NCI-H2107 (cell line): ENCODE data around the gene TRAPPC10.
A peak's percentile ranks its signal among the peaks of the same experiment; 100 is the strongest.

Experiments used
- DNase-seq: peaks from one replicate; lab custom pipeline; 2025; lab: John Stamatoyannopoulos, UW

TRAPPC10 gene, protein sequence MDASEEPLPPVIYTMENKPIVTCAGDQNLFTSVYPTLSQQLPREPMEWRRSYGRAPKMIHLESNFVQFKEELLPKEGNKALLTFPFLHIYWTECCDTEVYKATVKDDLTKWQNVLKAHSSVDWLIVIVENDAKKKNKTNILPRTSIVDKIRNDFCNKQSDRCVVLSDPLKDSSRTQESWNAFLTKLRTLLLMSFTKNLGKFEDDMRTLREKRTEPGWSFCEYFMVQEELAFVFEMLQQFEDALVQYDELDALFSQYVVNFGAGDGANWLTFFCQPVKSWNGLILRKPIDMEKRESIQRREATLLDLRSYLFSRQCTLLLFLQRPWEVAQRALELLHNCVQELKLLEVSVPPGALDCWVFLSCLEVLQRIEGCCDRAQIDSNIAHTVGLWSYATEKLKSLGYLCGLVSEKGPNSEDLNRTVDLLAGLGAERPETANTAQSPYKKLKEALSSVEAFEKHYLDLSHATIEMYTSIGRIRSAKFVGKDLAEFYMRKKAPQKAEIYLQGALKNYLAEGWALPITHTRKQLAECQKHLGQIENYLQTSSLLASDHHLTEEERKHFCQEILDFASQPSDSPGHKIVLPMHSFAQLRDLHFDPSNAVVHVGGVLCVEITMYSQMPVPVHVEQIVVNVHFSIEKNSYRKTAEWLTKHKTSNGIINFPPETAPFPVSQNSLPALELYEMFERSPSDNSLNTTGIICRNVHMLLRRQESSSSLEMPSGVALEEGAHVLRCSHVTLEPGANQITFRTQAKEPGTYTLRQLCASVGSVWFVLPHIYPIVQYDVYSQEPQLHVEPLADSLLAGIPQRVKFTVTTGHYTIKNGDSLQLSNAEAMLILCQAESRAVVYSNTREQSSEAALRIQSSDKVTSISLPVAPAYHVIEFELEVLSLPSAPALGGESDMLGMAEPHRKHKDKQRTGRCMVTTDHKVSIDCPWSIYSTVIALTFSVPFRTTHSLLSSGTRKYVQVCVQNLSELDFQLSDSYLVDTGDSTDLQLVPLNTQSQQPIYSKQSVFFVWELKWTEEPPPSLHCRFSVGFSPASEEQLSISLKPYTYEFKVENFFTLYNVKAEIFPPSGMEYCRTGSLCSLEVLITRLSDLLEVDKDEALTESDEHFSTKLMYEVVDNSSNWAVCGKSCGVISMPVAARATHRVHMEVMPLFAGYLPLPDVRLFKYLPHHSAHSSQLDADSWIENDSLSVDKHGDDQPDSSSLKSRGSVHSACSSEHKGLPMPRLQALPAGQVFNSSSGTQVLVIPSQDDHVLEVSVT

DNA sequence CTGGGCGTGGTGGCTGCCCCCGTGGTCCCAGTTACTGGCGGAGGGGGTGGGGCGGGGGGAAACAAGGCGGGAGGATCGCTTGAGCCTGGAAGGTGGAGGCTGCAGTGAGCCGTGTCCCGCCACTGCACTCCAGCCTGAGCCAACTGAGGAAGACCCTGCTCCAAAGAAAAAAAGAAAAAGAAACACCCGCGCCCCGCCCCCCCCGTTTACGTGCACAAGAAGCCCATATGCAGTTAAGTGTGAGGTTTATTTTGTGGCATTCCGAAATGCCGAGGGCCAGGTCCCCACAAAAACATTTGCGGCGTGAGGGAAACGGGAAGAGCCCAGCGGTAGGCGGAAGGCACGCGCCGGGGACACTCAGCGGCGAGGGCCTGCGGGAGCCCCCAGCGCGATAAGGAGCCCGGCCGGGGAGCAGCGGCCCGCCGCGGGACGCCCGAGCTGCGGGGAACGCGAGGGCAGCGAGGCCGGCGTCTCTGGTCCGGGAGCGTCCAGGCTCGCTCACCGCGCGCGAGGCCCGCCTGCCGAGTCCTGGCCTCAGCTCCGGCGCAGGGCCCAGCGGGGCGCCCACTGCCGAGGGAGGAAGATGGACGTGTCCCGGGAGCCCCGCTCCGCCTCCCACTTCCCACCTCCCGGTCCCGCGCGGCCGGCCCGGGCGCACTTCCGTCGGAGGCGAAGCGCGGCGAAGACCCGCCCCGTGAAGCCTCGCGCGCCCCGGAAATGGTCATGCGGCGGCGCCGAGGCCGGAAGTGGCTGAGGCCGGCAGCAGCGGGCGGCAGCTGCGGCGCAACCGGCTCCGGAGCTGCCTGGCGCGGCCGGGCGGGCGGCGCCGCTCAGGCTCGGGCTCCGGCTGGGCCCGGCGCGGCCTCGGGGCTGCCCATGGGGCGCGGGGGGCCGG, at the start of gene TRAPPC10:
Gene TRAPPC10, plus strand, starts transcription at position 731 of the 895 bp plus-strand sequence. CDS start 185 bp downstream, outside the sequence.
- DNase-seq: peak; percentile 90

DNA sequence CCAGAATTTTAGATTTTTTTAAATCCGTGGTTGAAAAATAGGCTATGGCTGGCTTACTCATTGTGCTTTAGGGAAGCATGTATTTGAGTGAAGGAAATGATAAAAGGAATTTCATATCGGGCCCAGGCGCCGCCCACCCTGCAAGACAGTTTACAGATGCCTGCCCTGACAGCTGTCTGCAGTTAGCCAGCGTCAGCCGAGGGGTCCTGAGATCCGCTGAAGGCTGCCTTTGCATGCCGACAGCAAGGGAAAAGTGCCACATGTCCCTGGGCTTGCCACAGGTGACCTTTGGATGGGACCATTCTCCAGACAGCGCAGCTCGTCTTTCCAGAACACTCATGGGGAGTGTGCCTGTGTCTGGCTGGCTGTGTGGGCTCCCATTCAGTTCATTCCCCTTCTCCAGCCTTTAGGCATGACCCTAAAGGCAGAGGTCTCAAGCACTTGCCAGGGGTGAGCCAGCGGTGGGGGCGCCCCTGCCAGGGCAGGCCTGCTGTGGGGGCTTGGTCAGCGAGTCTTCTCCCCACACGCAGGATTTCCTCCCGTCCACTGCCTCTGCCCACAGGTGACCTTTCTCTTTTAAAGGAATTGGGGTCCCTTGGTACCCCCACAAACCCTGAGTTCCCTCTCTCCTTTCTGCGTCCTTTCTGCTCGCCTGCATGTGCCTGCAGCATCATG, 46.1 kb upstream of the TRAPPC10 start:
- no peak for DNase-seq

DNA sequence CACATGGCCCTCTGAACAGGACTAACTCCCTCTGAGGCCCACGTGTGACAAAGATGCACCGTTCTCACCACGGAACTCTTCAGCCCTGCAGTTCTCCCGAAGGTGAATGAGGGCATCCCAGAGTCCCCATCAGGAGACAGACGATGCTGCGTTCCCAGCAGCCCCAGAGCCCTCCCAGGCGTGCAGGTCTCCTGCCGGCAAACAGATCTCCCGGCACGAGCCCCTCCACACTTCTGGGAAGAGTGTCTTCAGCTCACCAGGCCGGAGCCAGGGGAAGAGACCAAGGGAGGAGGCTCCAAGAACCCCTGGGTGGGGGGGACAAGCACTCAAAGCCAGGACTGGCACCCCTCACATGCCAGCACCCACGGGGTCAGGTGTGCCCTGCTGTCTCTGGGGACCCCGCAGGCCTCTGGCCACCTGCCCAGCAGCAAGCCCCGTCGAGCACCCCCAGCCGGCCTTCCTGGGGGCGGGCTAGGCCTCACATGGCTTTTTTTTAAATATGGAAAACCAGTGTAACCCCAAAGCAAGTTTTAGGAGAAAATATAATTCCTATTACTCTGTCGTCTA, 45.1 kb upstream of the TRAPPC10 start:
- no peak for DNase-seq

DNA sequence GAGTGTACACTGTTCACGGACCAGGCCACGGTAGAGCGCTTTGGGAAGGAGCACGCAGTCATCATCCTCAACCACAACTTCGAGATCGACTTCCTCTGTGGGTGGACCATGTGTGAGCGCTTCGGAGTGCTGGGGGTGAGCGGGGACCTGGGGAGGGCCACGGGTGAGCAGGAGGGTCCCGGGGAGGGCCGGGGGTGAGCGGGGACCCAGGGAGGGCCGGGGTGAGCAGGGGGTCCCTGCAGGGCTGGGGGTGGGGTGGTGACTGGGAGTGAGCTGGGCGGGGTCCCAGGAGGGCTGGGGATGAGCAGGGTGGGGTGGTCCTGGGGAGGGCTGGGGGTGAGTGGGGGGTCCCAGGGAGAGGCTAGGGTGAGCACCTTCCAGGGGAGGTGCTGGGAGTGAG, 44.1 kb upstream of the TRAPPC10 start:
- no peak for DNase-seq

DNA sequence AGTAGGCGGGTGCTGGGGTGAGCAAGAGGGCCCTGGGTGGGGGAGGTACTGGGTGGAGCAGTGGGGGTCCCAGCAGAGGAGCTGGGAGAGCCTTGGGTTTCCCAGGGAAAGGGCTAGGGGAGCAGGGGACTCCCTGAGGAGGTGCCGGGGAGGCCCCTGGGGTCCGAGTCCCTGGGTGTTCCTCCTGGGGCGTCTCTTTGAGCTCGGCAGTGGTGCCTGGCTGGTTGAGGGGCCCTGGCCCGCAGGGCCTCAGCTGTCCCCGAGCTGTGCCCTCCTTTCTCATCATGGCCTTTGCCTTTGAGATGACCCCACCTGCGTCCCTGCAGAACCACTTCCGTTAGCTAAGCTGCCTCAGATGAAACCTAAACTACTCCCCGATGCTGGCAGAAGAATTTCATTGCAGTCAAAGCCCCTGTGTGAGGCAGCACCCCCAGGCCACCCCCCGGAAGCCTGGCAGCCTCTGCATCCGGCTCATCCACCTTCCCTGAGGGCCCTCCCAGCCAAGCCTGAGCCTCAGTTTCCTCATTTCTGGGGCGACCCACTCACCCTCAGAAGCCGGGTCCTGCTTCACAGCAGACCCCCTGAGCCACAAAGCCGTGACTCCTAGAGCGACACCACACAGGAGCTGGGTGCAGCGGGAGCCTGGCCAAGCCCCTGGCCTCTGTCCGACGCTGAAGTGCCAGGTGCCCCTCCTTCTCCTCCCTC, 43.5 kb upstream of the TRAPPC10 start:
- no peak for DNase-seq

DNA sequence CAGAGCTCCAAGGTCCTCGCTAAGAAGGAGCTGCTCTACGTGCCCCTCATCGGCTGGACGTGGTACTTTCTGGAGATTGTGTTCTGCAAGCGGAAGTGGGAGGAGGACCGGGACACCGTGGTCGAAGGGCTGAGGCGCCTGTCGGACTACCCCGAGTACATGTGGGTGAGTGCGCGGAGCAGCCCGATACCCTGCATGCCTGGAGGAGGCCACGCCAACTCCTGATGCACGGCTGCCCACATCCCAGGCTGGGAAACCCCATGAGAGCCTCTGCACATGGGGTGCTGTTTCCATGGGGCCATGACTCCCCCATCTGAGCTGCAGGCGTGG, 43.0 kb upstream of the TRAPPC10 start:
- DNase-seq: no peak

DNA sequence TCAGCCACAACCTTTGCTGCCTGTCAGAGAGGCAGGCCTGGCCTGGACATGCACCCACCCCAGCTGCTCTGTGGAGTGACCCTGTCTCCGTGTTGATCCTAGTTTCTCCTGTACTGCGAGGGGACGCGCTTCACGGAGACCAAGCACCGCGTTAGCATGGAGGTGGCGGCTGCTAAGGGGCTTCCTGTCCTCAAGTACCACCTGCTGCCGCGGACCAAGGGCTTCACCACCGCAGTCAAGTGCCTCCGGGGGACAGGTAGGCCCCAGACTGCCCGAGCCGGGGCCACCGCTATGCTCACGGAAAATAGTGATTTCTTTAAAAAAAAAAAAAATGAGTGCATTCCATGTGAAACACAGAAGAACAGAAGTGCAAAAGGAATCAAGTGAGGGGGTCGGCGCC, 41.6 kb upstream of the TRAPPC10 start:
- DNase-seq: no peak

DNA sequence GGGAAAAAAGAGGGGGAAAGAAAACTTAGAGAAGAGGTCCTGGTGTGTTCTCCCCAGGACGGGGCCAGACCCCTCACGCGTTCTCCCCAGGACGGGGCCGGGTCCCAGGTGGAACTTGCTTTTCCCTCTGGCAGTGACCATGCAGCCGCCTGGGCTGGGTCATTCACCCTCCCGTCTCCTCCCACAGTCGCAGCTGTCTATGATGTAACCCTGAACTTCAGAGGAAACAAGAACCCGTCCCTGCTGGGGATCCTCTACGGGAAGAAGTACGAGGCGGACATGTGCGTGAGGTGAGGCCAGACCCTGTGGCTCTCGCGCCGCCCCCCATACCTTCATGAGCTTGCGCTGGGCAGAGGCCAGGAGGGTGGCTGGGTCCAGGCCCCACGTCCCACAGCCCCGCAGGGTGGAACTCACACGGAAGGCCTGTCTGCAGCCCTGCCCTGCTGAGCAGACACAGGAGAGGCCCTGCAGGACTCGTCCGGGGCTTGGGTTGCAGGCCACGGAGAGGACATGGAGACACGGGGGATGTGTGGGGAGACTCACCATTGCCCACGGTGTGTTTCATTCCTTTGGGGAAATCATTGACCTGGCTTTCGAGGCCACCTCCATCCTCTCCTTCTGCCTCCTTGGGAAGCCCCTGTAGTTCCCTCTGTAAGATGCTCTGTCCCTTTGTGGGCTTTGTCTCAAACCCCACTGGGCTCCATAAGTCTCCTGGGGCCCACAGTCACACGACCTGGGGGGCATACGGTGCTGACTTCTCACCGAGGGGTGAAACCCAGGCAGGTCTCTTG, 40.7 kb upstream of the TRAPPC10 start:
- no peak for DNase-seq

DNA sequence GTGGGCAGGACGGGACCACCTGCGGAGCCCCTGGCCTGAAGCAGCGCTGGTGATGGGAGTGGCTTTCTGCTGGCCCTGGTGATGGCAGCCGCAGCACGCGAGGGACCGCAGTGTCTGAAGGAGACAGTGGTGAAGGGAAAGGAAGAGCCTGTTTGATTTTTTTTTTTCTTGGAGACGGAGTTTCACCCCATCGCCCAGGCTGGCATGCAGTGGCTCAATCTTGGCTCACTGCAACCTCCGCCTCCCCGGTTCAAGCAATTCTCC, 40.2 kb upstream of the TRAPPC10 start:
- no peak for DNase-seq

DNA sequence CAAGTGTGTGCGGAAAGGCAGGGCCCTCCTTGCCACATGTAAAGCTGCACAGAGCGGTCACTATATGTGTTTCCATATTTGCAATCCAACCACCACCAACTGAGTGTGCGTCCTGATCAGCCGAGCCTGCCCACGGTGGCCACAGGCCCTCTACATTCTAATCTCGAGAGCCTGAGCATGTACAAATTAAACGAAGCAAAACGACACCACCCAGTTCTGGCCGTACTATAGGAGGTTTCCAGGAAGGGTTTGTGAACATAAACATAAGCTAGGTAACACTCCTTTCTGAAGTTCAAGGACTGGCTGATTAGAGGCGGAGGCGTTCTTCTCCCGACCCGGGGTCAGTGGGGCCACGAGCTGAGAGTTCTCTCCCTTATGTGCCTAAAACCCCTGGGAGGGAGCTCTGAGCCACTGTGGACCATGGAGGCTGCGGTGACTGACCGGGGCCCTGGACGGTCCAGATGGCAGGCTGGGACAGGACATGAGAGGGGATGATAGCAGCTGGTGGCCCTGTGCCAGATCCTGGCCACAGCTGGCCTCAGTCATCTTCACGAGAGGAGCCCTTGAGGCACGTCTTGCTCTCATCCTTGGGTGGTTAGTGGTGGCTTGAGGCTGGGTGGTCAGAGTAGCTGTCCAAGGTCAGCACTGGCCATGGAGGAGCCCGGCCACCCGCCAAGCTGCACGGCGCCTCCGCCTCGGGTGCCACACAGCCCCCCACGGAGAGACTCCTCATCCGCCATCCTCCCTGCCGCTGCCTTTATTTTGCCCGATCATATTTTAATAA, 39.1 kb upstream of the TRAPPC10 start:
- DNase-seq: no peak

DNA sequence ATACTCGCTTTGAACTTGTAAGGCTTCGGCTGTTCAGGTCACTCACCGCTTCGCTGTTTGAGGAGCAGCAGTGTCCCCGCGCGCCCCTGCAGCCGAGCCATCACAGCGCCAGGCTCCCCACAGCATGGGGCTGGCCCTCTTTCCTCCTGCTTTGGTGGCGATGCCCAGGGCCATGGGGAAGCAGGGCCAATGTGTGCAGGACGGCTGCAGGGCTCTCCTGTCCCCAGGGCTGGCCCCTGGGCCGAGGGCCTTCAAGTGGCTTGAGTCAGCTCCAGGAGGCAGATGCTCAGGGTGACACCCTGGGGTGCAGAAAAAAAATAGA, 38.5 kb upstream of the TRAPPC10 start:
- DNase-seq: no peak

DNA sequence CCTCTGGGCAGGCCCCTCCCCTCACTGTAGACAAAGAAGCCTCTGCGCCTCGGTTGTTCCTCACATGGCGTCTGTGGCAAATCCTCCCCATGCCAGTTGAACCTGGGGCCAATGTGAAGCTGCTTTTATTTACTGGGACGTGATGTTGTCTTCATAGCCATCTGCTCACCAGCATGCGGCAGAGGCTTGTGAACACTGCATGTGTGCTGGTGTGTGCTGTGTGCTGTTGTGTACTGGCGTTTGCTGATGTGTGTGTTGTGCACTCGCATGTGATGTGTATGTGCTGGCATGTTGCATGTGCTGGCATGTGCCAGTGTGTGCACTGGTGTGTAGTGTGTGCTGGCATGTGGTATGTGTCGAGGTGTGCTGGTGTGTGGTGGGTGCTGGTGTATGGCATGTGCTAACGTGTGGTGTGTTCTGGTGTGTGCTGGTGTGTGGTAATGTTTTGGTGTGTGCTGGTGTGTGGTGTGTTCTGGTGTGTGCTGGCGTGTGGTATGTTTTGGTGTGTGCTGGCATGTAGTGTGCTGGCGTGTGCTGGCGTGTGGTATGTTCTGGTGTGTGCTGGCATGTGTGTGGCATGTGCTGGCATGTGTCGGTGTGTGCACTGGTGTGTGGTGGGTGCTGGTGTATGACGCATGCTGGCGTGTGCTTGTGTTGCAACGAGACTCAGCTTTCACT, 37.2 kb upstream of the TRAPPC10 start:
- DNase-seq: no peak

DNA sequence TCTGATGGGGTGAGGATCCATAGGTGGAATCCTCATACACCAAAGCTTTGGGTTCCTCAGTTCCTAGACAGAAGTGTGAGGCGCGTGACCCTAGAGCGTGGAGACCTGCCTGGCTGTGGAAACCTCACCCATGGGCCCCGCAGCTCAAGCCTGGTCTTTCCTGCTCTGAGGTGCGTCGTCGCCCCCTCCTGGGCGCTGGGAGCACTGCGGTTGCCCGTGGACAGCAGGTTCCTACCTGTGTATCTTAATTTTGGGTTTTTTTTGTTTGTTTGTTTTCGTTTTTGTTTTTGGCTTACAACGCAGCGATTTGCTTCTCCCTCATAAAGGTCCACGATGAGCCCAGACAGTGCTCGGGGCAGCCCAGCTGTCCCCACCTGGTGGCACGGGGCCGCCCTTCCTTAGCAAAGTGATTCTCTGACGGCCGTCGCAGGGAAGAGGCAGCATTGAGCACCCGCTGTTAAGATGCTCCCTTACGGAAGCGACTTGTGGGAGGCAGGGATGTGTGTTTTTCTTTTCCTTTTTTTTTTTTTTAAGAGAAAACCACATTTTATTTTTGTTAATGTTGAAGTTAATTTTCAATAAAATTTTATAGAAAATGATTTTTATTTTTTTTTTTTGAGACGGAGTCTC, 36.5 kb upstream of the TRAPPC10 start:
- peak; percentile 59 for DNase-seq

DNA sequence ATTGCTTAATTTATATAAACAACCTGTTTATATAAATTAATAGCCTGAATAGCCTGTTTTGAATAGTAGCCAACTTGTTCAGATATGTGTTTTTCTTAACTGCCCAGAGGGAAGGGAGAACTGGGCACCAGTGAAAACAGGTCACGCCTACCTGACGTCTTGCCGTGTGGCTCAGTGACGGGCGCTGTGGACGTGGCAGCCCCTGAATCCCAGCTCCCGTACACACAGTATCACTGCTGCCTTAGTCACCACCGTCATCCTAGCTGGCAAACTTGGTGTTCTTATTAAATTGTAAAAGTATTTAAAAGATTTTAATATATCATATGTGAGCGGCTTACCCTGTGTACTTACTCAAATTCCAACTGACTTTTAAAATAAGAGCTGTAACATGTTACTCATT, 35.4 kb upstream of the TRAPPC10 start:
- DNase-seq: no peak

DNA sequence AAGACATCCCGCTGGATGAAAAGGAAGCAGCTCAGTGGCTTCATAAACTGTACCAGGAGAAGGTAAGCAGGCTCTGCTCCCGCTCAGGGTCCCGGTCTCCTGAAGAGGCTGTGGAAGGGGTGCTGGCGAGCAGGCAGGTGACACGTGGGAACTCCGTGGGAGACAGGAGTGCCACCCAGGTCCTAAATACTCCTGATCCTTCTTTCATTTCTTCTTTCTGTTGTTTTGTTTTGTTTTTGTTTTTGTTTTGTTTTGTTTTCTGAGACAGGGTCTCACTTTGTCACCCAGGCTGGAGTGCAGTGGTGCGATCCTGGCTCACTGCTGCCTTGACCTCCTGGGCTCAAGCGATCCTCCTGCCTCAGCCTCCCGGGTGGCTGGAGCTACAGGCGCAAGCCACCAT, 34.0 kb upstream of the TRAPPC10 start:
- DNase-seq: no peak

DNA sequence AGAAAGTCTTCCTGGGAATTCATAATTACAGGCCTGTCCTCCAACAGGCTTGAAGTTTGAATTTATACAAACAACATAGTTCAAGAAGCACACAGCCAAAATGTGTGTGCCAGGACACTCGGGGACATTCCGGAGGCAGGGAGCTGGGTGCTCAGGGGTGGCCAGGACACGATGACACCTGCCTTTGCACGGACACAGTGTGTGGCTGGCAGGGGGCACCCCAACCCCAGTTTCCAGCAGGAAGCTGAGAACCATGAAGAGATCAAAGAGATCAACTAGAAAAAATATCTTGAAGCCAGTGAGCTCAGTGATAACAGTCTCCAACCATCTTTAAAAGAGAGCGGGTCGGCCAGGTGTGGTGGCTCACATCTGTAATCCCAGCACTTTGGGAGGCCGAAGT, 32.5 kb upstream of the TRAPPC10 start:
- no peak for DNase-seq

DNA sequence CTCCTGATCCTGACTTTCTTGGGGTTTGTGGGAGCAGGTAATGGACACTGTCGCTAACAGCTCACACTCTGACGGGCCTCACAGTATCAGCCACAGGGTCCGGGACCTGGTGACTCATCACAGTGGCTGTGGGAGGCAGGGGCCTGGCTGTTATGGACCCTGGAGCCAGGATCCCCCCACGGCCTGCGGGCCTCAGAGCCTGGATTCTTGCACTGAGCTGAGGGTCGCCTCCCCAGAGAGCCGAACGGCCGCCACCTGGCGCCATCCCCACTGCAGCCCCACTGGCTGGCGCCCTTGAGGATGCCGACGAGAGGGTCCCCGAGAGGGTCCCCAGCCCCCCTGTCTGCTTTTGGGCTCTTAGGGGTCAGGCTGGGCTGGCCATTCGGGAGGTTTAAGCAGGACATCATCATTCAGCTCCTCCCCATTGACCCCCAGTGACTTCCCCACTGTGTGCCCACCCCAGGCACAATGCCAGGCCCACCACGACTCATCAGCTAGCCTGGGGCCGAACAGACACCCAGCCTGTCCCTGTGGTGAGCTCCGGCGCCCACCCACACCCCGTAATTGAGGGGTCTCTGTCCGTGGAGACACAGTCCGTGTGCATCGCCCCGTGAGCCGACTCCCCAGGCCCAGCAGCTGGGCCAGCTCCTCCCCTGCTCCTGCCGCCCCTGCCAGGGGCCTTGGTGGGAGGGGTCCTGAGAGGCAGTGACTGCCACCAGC, 30.8 kb upstream of the TRAPPC10 start:
- DNase-seq: no peak
